Fibroblast of lung (primary cell): ENCODE measurements around the gene STXBP5.

Source experiments
- CTCF ChIP-seq, 2 donors: IDR thresholded peaks in 1 of 2; conservative IDR thresholded peaks in 1 of 2; 1 replicate in 1 of 2; 2 replicates in 1 of 2; pipeline ENCODE4 v1.5.1; 2011 to 2012; ENCODE audit warnings: low read length in 2 of 2, control low read depth in 1 of 2, inconsistent platforms in 1 of 2, low read depth in 1 of 2, mild to moderate bottlenecking in 1 of 2
- EZH2 ChIP-seq: IDR thresholded peaks from 2 replicates; pipeline ENCODE4 v1.5.1; 2012; ENCODE audit warnings: low read length, control low read depth, mild to moderate bottlenecking; ENCODE audit errors: missing control alignments

- no peak for TF ChIP-seq CTCF (conservative IDR thresholded peaks at IDR 0.05 in 1 of 2, IDR thresholded peaks at IDR 0.05 in 1 of 2; ENCODE audit: low read depth in 1 of 2, low read length in 2 of 2)
- no peak for TF ChIP-seq EZH2
These were observed 732 bp upstream of the STXBP5 start for GRCh38 chr6:147203311-147204059.
